GM18909 (cell line): ENCODE measurements around the gene GALNT17.

Source experiments
- ATAC-seq: cut with Tn5 transposase; IDR thresholded peaks from one replicate; pipeline ENCODE4 v1.9.1; 2021; ENCODE audit warnings: mild to moderate bottlenecking; ENCODE audit not compliant: unreplicated experiment, poor library complexity

Gene GALNT17

DNA sequence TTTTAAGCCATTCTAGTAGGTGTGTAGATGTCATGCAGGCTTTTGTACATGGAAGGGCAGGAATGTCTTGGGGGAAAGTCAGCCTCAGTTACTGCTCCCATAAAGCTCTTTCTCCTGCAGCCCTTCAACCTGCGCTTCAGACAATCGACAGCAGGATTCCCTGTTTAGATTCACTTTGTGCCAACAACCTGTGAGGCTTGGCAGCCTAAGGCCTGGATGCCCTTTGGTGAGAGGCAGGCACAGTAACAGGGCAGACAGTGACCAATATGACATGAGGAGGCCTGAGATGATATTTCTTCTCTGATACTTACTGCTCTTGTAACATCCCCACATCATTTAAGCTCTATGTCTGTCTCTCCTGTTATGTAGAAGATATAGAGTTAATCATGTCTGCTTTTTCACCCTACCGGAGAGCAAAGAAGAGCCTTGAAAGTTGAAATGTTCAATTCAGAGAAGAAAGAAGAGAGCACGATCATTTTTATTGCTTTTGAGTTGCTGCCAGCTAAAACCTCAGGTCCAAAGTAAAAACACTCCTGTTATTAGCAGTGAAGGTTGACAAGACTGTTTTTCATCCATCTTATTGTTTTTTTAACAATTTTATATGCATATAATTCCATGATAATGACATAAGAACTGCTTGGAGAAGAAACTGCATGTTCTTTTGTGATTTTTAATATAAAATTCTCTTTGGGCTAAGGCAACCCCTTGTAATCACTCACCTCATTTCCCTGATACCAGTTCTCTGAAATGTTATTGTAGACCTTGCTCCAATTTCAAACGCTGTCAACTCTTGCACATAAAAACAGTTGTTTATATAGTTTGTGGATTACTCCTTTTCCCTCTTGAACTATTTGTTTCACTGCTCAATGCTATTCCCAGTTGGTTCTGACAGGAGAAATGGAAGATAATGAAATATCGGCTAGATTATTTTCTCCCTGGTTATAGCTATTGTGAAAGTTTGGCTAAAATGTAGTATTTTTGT, 140.9 kb downstream of the GALNT17 start:
- ATAC-seq = no peak

DNA sequence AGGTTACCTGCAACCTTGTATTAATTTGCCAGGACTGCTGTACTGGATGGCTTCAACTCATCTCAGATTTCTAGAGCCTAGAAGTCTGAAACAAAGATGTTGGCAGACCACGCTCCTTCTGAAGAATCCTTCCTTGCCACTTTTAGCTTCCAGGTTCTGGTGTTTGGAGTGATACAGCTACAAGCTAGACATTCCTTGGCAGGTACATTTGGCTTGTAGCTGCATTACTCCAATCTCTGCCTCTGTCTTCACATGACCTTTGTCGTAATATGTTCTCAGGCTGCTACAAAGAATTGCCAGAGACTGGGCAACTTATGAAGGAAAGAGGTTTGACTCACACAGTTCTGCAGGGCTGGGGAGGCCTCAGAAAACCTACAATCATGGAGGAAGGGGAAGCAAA, 146.3 kb downstream of the GALNT17 start:
- ATAC-seq = no peak

DNA sequence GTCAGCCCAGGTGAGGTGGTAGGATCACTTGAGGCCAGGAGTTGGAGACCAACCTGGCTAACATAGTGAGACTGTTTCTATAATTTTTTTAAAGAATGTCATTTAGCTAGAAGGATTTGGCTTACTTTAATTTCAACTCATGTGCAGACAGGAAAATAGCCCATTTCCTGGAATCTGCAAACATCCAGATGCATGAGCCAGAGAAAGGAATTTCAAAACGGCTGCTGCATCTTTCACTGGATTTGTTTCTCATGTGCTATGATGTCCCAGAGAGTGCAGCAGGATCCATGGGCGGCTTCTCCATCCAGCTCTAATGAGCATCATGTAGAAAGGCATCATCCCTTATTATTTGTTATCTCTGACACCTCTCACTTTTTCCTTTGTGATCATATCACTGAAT, 149.3 kb downstream of the GALNT17 start:
- no peak for ATAC-seq

DNA sequence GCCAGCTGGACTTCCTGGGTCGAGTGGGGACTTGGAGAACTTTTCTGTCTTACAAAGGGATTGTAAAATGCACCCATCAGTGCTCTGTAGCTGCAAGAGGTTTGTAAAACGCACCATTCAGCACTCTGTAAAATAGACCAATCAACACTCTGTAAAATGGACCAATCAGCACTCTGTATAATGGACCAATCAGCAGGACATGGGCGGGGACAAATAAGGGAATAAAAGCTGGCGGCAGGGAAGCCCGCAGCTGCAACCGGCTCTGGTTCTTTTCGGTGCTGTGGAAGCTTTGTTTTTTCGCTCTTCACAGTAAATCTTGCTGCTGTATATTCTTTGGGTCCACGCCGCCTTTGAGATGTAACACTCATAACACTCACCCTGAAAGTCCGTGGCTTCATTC, 151.9 kb downstream of the GALNT17 start:
- no peak for ATAC-seq

DNA sequence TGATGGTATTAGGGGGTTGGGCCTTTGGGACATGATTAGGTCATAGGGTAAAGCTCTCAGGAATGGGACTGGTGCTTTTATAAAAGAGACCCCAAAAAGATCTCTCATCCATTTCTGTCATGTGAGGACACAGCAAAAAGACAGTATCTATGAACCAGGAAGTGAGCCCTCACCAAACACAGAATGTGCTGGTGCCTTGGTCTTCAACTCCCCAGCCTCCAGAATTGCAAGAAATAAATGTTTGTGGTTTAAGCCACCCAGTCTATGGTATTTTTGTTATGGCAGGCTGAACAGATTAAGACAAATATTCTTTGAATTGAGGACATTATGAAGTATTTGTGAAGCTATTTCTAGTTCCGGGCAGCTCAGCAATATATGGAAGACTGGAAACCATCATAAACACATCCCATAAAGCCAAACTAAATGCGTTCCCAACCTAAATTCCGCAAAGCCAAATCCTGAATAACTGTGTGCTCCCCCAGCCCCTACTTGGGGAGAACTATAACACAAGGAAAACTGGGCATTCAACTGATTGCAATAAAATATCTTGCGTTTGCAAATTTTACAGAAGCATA, 153.7 kb downstream of the GALNT17 start:
- ATAC-seq = no peak

DNA sequence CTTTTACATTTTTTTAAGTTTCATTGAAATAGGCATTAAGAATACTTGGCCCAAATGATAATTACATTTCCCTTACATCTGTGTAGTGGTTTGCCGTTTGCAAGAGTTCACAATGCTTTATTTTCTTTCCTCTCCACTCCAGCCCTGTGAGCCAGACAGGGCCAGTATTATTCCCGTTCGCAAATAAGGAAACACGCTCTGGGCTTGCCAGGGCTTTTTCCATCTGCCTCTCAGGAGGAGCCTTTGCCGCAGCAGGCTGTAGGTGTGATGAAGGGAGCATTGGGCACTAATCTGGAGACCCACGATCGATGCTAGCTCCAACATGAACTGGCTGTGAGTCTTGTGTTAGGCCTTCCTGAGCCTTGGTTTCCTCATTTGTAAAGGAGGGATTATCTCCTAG, 154.4 kb downstream of the GALNT17 start:
- ATAC-seq = no peak

DNA sequence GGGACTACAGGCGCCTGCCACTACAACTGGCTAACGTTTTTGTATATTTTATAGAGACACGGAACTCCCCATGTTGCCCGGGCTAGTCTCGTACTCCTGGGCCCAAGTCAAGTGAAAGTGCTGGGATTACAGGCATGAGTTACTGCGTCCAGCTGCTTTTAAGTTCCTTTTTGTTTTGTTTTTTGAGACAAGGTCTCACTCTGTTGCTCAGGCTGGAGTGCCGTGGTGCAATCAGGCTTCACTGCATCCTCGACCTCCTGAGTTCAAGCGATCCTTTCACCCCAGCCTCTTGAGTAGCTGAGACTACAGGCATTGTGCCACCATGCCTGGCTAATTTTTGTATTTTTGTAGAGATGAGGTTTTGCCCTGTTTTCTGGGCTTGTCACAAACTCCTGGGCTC, 155.0 kb downstream of the GALNT17 start:
- ATAC-seq = no peak

DNA sequence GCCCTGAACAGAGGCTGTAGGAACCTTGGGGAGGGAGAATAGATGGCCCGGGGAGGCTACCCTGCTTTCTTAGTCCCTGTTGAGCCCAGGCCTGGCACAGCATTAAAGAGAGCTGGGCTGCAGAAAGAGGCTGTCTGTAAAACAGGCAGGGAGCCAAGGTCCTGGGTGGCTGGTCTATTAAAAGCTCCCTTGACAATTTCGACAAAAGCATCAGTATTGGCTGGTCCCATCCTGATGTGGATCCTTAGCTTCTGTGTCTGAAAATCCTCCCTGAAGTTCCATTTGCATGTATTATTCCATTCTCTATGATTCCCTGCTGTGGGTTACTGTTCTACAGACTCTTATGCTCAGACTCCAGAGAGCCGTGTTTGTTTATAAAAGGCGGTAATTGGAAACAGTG, 158.5 kb downstream of the GALNT17 start:
- ATAC-seq = no peak

DNA sequence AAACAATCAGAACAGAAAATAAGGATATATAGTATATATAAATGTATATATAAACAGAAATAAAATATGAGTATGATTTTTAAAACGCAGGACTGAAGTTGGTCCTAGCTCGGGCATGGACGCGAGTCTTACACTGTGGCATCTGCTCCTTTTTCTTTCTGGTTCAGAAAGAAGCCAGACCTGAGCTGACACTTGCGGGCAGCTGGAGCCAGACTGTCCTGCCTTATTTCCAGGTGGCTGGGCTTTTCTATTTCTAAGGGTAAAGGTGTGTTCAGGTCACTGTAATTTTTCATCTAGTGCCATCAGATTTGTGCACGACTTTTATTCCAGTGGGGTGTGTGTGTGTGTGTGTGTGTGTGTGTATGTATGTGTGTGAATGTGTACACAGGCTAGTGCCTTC, 166.4 kb downstream of the GALNT17 start:
- ATAC-seq = no peak

DNA sequence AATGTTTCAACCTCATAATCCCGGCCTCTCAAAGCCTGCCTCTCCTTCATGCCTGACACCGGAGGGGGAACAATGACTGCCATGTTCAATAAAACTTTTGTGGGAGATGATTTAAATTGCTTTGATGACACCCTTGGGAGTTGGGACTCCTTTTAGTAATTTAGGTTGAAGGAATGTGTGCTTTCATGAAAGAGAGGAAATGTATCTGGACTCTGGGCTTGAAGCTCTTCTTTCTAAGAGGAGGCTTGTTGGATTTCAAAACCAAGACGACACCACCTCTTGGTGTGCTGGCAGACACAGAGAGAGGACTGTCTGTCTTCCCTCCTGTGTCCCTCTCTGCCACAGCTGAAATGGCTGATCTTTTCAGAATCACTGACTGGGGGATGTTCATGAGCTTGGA, 168.1 kb downstream of the GALNT17 start:
- ATAC-seq = no peak

DNA sequence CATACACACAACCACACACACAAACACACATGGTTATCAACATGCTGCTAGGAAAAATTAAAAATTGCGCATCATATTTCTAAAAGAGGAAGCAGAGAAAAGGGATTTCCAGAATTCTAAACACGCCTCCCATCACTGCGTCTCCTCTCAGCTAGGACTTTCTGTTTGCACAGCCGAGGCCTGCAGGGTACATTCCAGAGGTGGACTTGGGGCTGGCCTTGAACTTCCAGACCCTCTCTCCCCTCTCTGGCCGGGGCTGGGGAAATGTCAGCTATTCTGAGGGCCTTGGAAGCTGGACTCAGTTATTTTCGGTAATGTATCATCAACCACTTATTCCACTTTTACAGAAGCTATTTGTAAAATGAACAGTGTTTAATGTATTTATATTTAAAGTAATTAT, 168.7 kb downstream of the GALNT17 start:
- no peak for ATAC-seq

DNA sequence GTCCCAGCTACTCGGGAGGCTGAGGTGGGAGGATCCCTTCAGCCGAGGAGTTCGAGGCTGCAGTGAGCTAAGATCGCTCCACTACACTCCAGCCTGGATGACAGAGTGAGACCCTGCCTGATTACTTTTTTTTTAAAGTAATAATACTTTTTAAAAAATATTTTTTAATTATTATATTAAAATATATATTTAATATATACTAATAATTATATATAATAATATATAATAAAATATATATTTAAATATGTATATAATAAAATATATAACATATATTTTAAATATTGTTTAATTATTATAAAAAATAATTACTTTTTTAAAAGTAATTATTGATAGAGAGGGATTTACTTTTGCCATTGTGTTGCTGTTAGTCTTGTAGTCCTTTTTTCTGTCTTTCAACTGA, 169.2 kb downstream of the GALNT17 start:
- ATAC-seq = no peak

DNA sequence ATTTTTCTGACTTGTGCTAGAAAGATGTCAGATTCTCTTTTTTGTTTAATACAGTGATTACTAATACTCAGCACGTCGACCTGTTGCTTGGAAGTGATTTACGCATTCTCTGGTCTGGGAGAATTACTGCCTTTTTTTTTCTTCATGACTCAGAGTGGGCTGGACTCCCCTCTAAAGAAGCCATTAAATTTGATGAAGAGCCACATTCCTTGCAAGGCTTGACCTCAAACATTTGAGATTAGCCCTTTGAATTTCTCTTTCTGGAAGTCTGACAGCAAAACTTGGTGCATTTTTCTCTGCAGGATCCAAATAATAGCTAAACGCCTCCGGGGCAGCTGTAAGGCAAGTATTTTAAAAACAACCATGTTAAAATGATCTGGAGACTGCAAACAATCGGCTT, 171.6 kb downstream of the GALNT17 start:
- no peak for ATAC-seq

DNA sequence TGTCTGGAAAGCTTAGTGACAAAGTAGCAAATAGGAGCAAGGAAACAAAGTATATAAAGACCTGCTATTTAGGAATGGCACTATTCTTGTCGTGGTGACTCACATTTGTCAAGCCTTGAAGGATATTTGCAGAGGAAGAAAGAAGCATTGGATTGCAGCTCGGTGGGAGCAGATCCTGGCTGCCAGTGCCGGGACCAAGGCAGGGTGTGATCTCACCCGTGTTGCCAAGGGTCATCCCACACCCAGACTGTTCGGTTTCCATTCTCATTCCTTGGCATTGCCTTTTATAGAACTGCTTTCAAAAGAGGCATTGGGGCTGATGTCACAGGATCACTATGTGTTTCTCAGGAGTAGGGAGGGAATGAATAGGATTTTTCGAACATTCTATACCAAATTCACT, 176.2 kb downstream of the GALNT17 start:
- ATAC-seq = no peak

DNA sequence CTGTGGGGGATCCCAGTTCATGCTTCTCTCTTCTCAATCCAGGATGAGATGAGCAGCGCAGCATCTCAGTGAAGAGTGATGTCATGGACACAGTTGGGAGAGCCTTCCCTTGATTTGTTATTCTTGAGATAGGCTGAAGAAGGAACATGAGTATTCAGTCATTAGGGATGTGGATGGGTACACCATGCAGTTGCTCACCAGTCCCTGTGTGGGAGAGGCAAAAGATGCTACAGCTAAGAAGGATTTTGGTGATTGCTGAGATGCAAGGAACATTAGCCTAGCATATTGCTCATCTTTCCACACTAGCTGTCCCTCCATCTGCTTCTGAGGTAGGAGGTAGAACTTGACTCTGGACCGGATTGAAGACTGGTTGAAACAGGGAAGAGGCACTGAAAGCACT, 179.6 kb downstream of the GALNT17 start:
- no peak for ATAC-seq

DNA sequence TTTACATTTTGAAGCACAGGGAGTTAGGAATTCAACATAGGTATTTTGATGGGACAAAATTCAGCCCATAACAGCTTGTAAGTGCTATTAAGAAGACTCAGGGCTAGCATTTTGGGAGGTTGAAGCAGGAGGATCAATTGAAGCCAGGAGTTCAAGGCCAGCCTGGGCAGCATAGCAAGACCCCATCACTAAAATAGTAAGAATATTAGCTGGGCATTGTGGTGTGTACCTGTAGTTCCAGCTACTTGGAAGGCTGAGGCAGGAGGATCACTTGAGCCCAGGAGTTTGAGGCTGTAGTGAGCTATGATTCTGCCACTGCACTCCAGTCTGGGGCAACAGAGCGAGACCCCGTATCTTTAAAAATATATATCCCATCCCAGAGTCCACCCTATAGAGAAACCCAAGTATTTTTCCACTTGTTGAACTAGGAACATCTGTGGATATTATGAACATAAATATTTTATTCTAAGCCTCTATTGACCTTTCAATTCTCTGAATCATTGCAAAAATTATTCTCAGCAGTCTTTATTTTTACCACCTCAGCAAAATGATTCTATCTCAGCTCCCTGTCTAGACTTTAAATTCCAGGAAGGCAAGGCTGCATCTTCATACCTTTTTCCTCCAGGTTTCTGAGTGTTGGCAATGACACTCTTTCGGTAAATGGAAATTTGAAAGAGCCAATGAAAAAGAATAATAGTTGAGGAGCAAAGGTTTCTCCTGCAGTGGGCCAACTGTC, 181.0 kb downstream of the GALNT17 start:
- ATAC-seq = no peak

DNA sequence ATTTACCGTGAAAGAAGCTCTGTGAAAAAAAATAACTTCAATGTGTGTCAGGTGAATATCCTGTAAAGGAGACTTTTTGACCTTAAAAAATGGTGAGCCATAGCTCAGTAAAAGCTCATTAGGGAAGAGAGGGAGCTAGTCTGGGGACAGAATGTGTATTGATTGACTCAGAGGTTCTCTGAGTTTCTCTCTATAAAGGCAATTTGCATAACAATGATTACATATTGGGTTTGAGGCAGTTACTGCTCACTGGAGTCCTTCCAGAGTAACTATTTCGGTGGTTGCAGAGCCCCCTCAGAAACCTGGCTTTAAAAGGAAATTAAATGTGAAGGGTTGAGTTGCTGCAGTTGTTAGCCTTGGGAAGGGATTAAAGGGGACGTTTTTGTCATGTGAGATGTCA, 181.6 kb downstream of the GALNT17 start:
- ATAC-seq = no peak

DNA sequence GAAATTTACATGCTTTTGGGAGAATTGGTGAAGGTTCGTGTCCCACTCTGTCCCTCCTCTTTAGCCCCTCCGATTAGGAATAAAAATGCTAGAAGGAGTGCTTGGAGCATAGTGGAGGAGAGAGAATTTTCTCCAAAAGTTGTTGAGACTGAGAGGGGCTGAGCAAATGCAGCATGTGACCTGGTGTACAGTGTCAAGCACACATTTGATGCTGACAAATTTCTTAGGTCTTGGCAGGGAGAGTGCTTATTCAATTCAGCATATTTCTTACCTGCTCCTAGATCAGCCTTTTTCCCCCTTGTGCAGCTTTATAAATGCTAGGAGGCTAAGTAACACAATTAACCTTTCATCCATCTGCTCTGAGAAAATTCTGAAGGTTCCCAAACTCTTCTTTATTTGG, 189.0 kb downstream of the GALNT17 start:
- ATAC-seq = no peak

DNA sequence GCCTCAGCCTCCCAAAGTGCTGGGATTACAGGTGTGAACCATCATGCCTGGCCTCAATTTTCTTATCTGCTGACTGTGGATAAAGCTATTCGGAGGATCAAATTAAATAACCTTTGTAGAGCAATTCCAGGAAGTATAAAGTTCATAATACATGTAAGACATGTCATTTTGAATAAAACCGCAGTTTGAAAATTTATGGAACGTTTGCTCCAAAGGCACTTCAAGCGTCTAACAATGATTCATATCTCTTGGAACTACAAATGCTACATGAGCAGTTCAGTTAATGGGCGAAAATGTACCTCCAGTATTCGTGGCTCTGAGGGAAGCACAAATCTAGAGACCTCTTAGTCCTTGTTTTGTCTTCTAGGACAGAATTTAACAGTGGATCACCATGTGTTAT, 190.3 kb downstream of the GALNT17 start:
- ATAC-seq = no peak

DNA sequence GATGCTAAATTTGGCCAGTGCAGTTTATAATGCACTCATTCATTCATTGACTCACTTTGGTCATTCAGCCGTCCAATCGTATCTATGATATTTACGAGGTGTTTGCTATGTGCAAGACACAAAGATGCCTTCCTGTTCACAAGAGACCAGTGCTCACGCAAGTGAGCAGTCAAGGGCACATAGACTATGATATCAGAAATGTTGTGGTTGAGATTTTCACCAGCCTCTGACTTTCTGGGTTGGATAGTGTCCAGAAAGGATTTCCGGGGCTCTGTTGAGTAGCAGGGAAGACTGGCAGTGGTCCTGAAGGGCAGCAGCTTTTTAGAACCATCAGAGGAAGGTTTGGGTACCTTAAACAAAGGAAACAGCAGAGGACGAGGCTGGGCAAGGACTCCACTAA, 191.8 kb downstream of the GALNT17 start:
- ATAC-seq = no peak

DNA sequence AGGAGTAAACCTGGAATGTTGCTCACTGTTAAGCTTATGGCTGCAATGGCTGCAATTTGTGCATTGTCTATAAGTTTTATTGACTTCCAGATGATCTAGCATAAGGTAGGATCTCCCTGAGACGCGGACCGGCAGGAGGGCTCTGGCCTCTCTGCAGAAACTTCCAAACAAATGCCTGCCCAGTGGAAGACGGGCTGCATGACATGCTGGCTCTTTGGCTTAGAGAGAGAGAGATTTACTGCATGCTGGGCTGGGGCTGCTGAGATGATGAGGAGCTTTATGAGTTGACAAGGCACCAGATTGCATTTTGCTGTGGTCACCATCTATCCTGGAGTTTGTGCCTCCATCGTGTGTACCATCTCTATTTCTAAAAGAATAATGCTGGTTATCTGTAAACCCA, 193.2 kb downstream of the GALNT17 start:
- no peak for ATAC-seq
